ENCODE measurements around the gene SNX13. TPM values are rescaled to one million over a fixed set of nuclear protein-coding genes. Genes with fewer than 3 reads are reported as not detected.

The SNX13 gene
- total RNA-seq, 2 donors from 2014 or later, result 36.1 to 46.9 TPM

- H3K36me3 ChIP-seq, result peaks cover 14% of the 10 kb centered on the region
- no peaks in the 10 kb centered on the region for H3K27me3 ChIP-seq
- H3K9me3 ChIP-seq, result no peaks in the 10 kb centered on the region
- H3K4me1 ChIP-seq, result no peaks in the 10 kb centered on the region
- H3K27ac ChIP-seq, result no peak overlapping the region
- DNase-seq (ENCODE audit: low spot score), result no peak
- H3K4me3 ChIP-seq, result no peak overlapping the region
- TF ChIP-seq, protein P1, sequence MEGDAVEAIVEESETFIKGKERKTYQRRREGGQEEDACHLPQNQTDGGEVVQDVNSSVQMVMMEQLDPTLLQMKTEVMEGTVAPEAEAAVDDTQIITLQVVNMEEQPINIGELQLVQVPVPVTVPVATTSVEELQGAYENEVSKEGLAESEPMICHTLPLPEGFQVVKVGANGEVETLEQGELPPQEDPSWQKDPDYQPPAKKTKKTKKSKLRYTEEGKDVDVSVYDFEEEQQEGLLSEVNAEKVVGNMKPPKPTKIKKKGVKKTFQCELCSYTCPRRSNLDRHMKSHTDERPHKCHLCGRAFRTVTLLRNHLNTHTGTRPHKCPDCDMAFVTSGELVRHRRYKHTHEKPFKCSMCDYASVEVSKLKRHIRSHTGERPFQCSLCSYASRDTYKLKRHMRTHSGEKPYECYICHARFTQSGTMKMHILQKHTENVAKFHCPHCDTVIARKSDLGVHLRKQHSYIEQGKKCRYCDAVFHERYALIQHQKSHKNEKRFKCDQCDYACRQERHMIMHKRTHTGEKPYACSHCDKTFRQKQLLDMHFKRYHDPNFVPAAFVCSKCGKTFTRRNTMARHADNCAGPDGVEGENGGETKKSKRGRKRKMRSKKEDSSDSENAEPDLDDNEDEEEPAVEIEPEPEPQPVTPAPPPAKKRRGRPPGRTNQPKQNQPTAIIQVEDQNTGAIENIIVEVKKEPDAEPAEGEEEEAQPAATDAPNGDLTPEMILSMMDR (IDR thresholded peaks at IDR 0.05), result no peak
Measured at GRCh38 chr7:17846935-17847334, 93.4 kb downstream of the SNX13 start.

DNA sequence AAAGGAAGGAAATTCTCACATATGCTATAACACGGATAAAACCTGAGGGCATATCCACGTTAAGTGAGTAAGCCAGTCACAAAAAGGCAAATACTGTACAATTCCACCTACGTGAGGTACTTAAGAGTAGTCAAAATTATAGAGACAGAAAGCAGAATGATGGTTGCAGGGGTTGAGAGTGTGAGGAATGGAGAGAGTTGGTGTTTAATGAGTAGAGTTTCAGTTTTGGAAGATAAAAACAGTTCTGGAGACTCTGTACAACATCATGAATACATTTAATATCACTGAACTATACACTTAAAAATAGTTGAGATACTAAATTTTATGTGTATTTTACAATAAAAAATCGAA is 95.1 kb downstream of the SNX13 start:
- no peaks in the 10 kb centered on the region for H3K27me3 ChIP-seq
- no peak overlapping the region for H3K4me3 ChIP-seq
- no peaks in the 10 kb centered on the region for H3K4me1 ChIP-seq
- H3K36me3 ChIP-seq, result peaks cover 7% of the 10 kb centered on the region
- no peak overlapping the region for H3K27ac ChIP-seq
- TF ChIP-seq, protein P1 (IDR thresholded peaks at IDR 0.05), result no peak
- DNase-seq (ENCODE audit: low spot score), result no peak
- H3K9me3 ChIP-seq, result no peaks in the 10 kb centered on the region

- Histone ChIP-seq H3K4me1 (no peaks in the 10 kb centered on the region), H3K27me3 (no peaks in the 10 kb centered on the region), H3K4me3 (no peak overlapping the region), H3K27ac (no peak overlapping the region), H3K36me3 (peaks cover 7% of the 10 kb centered on the region), H3K9me3 (no peaks in the 10 kb centered on the region)
- DNase-seq (ENCODE audit: low spot score), result no peak
- TF ChIP-seq, protein P1 (IDR thresholded peaks at IDR 0.05), result no peak
Measured at GRCh38 chr7:17844514-17845196, 95.6 kb downstream of the SNX13 start.

GRCh38 chr7:17844022-17844421 is 96.3 kb downstream of the SNX13 start:
- no peak overlapping the region for H3K4me3 ChIP-seq
- no peak for DNase-seq (ENCODE audit: low spot score)
- H3K36me3 ChIP-seq, result peaks cover 13% of the 10 kb centered on the region
- no peaks in the 10 kb centered on the region for H3K9me3 ChIP-seq
- no peak overlapping the region for H3K27ac ChIP-seq
- no peaks in the 10 kb centered on the region for H3K27me3 ChIP-seq
- H3K4me1 ChIP-seq, result no peaks in the 10 kb centered on the region
- TF ChIP-seq, protein P1 (IDR thresholded peaks at IDR 0.05), result no peak

GRCh38 chr7:17843041-17843440 is 97.3 kb downstream of the SNX13 start:
- TF ChIP-seq, protein P1 (IDR thresholded peaks at IDR 0.05), result no peak
- H3K27me3 ChIP-seq, result no peaks in the 10 kb centered on the region
- no peak for DNase-seq (ENCODE audit: low spot score)
- H3K9me3 ChIP-seq, result no peaks in the 10 kb centered on the region
- H3K27ac ChIP-seq, result no peak overlapping the region
- no peak overlapping the region for H3K4me3 ChIP-seq
- H3K4me1 ChIP-seq, result no peaks in the 10 kb centered on the region
- H3K36me3 ChIP-seq, result peaks cover 13% of the 10 kb centered on the region

DNA sequence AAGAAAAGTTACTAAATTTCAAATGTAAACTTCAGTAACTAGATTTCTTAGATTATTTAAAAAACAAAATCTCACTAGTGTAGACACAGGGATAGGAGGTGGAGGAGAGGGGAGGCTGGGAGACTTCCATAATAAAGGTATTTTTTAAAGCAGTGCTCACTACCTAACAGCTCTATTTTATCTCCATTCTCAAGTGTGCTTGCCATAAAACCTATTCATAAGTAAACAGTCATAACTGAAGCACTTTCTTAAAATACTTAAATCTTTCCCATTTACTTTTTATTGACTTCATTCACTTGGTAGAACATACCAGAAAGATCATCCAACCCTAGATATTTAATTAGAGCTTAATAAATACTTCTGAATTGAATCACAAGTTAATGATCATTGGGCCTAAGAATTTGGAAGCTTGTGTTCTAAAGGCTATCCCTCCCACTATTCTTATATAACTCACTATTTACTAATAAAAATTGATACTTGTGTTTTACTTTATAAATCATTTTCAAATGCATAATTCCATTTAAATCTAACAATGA is 107.4 kb downstream of the SNX13 start:
- Histone ChIP-seq H3K27me3 (no peaks in the 10 kb centered on the region), H3K9me3 (no peaks in the 10 kb centered on the region), H3K27ac (no peak overlapping the region), H3K36me3 (peaks cover 19% of the 10 kb centered on the region), H3K4me1 (no peaks in the 10 kb centered on the region), H3K4me3 (no peak overlapping the region)
- DNase-seq (ENCODE audit: low spot score), result no peak
- TF ChIP-seq, protein P1 (IDR thresholded peaks at IDR 0.05), result no peak

All from right atrium auricular region (tissue), 2 donors.